ENCODE results near the gene SLC22A3.
"Not testable (repeated sequence)": the region's sequence is repeated elsewhere in the genome, so short reads cannot be mapped to it uniquely, and the experiment has no call there.

The SLC22A3 gene

DNA sequence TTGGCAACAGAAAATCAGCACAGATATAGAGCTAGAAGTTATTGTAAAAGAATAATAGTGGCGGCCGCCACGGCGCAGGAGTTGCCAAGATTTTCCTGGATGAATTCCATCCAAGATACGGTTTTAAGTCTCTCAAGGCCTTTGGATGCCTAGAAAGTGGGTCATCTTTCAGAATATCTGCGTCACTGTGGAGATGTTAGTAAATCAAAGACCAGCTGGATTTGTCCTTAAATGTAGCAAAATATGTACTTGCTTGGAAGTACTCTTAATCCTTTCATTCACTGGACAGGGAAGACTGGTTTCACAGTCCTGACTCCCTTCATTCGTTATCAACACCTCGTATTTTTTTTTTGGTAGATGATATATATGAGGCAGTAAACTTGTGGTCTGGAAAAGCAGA is 83.0 kb downstream of the SLC22A3 start:
- H3K4me3 ChIP-seq (ENCODE audit: low read depth, low read length) = no peak overlapping the region
- peak; percentile 99 for DNase-seq (ENCODE audit: low read depth)

DNA sequence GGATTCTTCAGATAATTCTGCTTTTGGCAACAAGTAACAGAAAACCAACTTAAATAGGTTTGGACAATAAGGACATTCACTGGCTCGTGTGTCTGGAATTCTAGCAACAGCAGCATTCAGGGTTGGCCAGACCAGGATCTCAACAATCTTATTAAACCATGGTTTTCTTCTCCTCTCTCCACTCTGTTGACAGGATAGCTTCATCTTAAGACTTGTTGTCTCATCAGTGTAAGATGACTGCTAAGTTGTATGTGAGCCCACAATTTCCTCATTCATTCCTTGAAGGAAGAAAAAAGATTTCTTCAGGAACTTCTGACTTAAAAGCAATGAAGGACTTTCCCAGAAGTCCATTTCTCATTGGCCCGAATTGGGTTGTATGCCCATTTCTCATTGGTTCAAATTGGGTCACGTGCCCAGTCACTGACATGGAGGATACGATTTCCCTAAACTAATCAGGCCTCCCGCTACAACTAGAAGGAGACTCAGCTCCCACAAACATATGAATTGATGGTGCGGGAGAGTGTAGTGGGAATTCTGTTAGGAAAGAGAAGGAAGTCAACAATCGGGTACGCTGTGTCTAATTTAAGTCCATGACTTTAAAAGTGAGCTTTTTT is 83.7 kb downstream of the SLC22A3 start:
- no peak overlapping the region for H3K4me3 ChIP-seq (ENCODE audit: low read depth, low read length)
- DNase-seq (ENCODE audit: low read depth) = no peak

DNA sequence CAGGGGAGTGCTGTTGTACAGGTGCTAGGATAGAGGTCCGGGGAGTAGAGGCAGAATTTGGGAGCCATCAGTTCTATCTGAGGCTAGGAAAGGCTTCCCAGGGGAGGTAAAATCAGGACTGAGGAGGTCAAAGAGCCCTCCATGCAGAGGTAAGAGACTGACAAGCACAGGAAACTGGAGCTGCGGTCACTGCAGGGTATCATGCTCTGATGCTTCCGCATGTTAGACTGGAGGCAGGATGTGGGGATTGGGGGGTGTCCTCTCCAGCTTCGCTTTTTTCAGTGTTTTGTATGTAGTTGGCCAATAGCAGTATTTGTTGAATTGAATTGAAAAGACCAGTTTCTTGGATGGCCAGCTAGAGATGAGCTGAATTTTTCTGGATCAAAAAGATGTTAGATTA is 87.8 kb downstream of the SLC22A3 start:
- no peak for DNase-seq (ENCODE audit: low read depth)
- no peak overlapping the region for H3K4me3 ChIP-seq (ENCODE audit: low read depth, low read length)

DNA sequence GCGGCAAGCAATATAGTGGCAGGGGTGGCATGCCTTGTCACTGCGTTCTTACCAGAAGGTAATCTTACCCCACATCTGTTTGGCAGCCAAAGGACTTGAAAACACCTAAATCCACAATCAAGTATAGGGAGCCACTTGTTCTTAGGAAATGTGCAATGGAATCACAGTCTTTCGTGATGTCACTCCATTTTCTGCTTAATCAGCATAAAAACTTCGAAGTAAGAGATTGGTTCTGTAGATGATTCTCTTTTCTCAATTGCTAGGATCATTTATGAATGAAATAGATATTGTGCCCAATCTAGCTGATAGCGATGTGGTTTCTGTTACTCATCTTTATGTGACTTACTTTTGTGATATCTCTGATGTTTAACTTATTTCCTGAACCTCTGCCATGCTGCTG is 89.0 kb downstream of the SLC22A3 start:
- no peak overlapping the region for H3K4me3 ChIP-seq (ENCODE audit: low read depth, low read length)
- no peak for DNase-seq (ENCODE audit: low read depth)

DNA sequence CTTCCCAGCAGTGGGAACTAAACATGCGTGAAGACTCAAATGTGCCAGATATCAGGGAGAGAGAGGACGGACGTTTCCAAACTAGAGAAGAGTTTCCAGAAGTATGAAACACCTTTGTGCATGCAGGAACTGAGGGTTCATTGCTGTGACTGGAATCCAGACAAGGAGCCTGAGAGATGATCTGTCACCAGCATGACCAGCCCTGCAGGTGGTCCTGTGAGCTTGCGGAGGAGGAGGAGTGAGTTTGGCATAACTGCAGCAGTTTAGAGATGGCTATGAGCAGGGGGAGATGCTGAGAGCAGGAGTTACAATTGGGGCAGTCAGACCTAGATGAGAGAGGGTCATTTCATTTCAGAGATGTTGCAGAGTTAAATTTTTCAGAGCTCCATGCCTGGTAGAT is 89.6 kb downstream of the SLC22A3 start:
- no peak for DNase-seq (ENCODE audit: low read depth)
- H3K4me3 ChIP-seq (ENCODE audit: low read depth, low read length) = no peak overlapping the region

DNA sequence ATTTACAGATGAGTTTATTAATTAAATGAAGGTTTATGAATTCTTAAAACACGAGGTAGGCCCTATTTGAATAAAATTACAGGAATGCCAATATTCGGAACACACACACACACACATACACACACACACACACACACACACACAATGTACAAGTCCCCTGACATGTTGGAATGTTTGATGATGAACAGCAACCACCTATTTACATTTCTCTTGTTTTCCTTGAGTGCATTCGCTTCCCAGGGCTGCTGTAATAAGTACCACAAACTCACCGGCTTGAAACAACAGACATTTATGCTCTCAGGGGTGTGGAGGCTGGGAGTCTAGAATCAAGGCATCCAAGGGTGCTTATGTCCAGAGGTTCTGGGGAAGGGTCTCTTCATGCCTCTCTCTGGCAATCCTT is 90.3 kb downstream of the SLC22A3 start:
- DNase-seq (ENCODE audit: low read depth) = no peak
- no peak overlapping the region for H3K4me3 ChIP-seq (ENCODE audit: low read depth, low read length)

DNA sequence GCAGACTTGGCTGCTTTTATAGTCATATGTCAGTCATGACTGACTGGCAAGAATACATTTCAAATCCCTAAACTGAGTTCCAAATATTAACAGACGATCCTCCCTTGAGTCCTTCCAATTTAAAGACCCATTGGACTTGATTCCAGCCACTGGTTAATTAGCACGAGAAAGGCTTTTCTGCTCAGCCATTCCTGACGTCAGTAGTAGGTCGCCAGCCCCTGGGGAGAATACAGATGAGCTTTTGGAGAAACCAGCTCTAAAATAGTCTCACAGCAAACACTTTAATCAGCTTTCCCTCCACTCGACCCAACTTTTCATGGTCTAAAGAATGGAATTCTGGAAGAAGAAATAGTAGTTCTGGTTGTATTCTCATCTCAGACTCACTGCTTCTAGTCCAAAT is 91.6 kb downstream of the SLC22A3 start:
- H3K4me3 ChIP-seq (ENCODE audit: low read depth, low read length) = no peak overlapping the region
- DNase-seq (ENCODE audit: low read depth) = no peak

DNA sequence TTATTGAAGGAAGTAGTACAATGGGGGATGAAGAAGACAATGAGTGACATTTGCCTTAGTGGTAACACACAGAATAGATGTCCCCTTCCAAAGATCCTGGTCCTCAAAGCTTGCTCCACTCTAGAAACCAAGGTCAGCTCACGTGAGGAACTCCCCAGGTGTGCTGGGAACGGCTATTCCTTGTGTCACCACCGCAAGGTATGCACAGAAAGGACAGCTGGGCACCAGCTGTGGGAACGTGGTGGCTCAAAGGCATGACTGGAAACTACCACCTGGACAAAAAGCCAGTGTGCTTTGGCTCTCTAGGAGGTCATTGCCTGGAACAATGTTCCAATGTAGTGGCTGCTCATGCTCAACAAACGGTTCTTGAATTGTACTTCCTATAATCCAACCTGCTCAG is 94.0 kb downstream of the SLC22A3 start:
- H3K4me3 ChIP-seq (ENCODE audit: low read depth, low read length) = no peak overlapping the region
- DNase-seq (ENCODE audit: low read depth) = no peak

DNA sequence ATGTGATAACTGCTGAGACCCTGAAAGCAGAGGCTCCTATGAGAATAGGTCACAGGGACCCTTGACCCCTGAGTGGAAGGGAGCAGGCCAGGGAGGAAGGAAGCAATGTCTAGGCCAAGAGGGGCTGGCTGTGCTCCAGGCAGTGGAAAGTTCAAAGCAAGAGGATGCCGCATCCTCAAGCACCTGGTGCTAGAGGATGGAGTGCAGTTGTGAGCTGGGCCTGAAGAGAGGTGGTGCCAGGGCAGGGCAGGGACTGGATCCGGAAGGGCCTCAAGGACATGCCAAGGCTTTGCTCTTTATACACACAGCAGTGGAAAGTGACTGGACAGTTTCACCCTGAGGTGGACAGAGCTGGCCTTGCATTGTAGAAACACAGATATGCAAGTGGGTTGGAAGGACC is 97.0 kb downstream of the SLC22A3 start:
- DNase-seq (ENCODE audit: low read depth) = no peak
- H3K4me3 ChIP-seq (ENCODE audit: low read depth, low read length) = no peak overlapping the region

DNA sequence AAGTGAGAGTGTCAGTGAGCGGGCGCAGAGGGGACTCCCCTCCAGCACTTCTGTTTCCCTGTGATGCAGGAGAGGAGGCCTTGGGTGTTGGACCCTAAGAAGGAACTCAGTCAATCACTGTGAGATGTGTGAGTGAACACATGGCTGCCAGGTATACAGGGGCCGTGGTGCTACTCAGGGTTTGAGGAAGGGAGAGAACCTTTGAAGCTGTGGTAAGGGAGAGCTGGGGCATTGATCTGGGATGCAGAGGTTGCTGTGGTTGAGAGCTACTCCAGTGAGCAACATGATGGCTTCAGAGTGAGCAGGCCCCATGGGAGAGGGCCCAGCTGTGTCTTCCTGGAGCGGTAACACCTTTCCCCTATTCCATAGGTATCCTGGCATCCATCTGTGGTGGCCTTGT is 99.2 kb downstream of the SLC22A3 start:
- DNase-seq (ENCODE audit: low read depth) = no peak
- no peak overlapping the region for H3K4me3 ChIP-seq (ENCODE audit: low read depth, low read length)

DNA sequence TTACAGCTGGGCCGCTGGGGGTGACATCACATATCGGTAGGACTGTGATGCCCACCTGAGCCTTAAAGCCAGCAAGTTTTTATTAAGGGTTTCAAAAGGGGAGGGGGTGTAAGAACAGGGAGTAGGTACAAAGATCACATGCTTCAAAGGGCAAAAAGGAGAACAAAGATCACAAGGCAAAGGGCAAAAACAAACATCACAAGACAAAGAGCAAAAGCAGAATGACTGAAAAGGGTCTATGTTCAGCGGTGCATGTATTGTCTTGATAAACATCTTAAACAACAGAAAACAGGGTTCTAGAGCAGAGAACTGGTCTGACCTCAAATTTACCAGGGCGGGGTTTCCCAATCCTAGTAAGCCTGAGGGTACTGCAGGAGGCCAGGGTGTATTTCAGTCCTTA is 101.6 kb downstream of the SLC22A3 start:
- not testable (repeated sequence) for DNase-seq (ENCODE audit: low read depth); H3K4me3 ChIP-seq (ENCODE audit: low read depth, low read length)

DNA sequence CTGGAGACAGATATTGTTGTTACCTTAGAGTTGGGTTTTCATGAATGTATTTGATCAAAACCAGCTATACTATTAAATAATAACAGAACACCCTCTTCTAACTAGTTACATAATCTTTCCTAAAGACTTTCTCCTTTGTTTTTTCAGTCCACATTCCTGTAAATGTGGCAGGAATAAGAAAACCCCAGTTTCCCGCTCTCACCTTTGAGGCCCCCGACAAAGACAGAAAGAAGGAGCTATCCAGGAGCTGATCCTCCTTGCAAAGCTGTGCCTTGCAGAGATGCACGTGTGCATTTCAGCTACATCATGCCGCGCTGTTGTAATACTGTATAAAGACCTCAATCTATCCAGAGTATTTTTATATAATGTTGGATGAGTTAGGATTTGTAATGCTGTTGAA is 102.7 kb downstream of the SLC22A3 start:
- no peak overlapping the region for H3K4me3 ChIP-seq (ENCODE audit: low read depth, low read length)
- no peak for DNase-seq (ENCODE audit: low read depth)

DNA sequence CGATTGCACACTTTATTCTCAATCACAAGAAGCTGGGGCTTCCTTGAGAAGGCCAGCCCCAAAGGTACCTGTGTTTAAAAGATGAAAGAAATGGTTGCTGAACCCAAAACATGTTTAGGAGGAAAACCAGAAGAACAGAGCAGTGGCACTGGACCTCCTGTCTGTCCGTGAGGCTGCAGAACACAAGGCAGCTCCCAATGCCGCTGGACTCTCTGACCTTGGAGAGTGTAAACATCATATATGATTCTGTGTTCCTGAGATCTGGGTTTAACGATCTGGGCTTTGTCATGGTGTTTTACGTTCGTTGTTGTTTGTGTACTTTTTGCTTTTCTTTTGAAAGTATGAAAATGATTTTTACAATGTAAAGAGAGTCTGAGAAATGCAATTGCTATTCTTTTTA is 106.1 kb downstream of the SLC22A3 start:
- DNase-seq (ENCODE audit: low read depth) = no peak

DNA sequence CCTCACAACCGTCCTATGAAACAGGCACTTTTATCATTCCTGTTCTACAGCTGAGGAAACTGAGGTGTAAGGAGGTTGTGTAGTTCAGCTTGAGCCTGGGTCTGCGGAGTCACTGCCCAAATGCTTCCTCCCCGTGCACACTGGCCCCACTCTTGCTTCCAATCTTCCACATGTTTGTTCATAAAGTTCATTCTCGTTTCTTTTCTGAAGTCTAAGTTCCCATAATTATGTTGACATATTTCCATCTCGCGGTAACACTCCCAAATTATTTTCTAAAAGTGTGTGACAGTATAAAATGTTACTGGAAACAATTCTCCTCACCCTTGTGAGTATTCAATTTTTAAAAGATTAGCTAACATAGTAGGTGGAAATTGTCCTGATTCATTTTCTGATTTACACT is 106.9 kb downstream of the SLC22A3 start:
- H3K4me3 ChIP-seq (ENCODE audit: low read depth, low read length) = no peak overlapping the region
- no peak for DNase-seq (ENCODE audit: low read depth)

More for the DNA sequence above, 106.1 kb downstream of the SLC22A3 start:
- no peak overlapping the region for H3K4me3 ChIP-seq (ENCODE audit: low read depth, low read length)

DNA sequence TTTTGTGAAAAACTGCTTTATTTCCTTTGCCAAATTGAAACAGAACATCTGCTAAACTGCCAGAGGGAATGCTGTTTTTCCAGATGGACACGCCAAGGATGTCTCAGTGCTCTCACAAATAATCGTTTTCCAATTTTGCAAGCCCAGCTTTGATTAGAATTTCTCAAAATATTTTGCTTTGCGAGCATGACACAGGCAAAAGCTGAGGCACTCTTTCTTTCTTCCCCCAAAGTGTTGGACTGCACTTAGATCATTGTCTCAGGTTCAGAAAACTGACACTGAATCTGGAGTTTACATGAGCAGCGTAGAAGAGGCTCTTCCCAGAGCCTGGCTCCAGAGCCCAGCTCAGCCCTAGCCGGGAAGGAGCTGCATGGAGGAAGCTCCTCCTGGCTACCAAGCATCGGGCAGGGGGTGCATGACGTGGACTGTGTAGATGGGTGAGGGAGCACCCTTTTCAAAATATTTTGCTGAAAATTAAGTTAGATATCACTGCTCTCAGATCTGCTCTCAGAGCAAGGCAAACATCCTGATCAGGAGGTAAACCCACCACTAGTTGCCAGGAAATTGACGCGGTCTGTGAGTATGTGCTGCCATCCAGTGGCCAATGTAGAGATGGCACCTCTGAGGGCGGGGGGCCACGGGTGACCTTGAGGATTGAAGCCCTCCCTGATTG is 107.5 kb downstream of the SLC22A3 start:
- H3K4me3 ChIP-seq (ENCODE audit: low read depth, low read length) = peak overlapping the region; percentile 29
- peak; percentile 20 for DNase-seq (ENCODE audit: low read depth)

DNA sequence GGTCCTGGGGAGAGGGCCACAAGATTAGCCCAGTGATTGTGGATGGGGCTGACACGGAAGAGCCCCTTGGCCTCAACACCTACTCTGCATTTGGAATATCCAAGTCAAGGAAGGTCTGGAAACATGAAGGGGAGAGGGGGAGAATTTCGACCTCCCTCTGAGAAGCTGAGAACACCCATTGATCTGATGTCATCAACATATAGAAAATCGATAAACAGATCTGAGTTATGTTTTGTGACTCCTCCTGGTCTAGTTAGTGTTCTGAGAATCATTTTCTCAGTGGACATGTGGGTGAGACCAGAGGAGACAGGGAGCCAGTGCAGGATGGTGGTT is 108.0 kb downstream of the SLC22A3 start:
- no peak overlapping the region for H3K4me3 ChIP-seq (ENCODE audit: low read depth, low read length)
- DNase-seq (ENCODE audit: low read depth) = no peak

DNA sequence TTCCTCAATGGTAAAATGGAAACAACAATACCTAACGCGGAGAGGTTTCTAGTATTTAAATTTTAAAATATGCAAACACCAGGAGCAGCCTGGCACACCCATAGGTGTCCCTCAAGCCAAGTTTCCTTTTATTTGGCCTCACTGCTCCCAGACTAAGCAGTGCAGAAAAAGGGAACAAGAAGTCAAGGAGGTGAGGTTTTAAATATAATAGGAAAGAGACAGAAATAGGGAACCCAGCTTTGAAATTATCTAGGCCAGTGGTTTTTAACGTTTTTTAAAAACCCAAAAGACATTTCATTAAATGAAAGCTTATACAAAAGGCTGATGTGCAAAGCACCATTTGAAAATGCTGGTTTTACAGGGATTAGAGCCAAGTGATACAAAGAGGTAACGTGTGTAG is 109.6 kb downstream of the SLC22A3 start:
- H3K4me3 ChIP-seq (ENCODE audit: low read depth, low read length) = no peak overlapping the region
- no peak for DNase-seq (ENCODE audit: low read depth)

DNA sequence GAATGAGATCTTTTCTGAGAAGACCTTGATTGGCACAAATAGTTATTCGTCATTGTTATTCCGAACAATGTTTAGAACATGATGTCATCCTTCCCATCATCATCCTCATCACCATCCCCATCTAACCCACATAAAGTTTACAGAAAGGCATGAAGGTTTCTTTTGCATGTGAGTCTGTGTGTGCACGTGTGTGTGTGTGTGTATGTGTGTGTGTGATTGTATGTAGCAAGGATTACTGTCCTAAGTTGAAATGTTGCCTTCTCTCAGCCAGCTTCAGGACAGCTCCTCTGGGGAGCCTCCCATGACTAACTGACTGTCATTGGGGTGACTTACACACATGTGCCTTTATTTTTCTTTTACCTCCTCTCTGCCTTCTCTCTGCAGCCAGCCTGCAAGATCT is 113.5 kb downstream of the SLC22A3 start:
- H3K4me3 ChIP-seq (ENCODE audit: low read depth, low read length) = no peak overlapping the region

DNA sequence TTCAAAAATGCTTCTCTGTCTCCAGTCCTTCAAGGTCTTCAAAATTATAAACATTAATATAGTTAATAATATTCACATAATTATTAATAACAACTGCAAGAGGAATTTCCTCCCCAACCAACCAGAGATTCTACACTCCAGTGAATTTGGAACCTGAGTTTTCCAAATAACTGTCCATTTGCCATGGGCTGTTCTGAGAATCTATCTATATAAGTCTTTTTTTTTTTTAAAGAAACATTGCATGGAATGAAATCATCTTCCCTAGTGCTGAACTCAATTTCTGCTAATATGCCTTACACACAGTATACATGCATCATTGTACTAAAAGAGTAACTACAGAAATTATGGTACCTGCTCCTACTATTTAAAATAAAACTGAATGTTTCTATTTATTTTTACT is 113.9 kb downstream of the SLC22A3 start:
- no peak overlapping the region for H3K4me3 ChIP-seq (ENCODE audit: low read depth, low read length)
- no peak for DNase-seq (ENCODE audit: low read depth)

More for the DNA sequence above, 113.5 kb downstream of the SLC22A3 start:
- DNase-seq (ENCODE audit: low read depth) = peak; percentile 13

DNA sequence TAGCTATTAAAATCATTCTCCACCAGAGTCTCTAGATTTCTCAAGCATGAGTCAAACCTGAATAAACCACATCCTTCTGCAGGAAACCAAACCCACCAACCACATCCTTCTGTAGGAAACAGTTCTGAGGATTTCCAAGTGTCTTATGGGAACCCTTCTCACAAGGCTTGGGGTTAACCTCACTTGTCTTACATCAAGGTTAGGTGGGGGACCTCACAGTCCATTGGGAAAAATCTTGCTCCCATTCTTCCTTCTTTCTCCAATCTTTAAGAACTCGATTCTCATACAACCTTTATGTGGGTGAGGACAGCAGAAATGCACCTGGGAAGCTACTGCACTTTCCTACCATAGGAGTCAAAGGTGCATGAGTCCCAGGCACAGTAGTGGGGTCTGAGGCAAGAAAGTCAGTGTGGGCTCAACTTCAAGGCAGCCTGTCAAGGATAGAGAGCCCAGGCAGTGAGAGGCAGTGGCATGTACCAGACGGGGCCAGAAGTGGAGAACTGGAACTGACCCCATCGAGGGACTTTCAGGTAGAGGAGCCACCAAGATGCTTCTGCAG is 114.5 kb downstream of the SLC22A3 start:
- peak; percentile 83 for DNase-seq (ENCODE audit: low read depth)
- no peak overlapping the region for H3K4me3 ChIP-seq (ENCODE audit: low read depth, low read length)

DNA sequence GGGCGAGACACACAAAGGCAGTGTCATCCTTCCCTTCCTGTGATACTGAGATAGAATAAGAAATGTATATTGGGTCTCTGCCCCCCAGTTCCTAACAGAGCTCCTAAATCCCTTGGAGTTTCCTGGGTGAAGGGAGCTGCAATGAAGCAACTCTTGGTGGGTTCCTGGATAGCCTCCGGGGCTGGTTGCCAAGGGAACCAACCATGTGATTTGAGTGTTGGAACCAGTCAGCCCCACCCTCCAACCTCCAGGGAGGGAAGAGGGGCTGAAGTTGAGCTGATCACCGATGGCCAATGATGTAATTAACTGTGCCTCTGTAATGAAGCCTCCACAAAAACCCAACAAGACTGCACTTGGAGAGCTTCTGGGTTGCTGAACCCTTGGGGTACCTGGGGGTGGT is 116.6 kb downstream of the SLC22A3 start:
- DNase-seq (ENCODE audit: low read depth) = no peak
- no peak overlapping the region for H3K4me3 ChIP-seq (ENCODE audit: low read depth, low read length)

All from skeletal muscle cell (primary cell).